ENCODE data around the gene GSK3A.

GSK3A gene

GRCh38 chr19:42196011-42197001 is 46.1 kb downstream of the GSK3A start:
- DNase-seq: no peak

- no peak for DNase-seq
Measured at GRCh38 chr19:42193706-42194105, 48.7 kb downstream of the GSK3A start.

- DNase-seq: no peak
Measured at GRCh38 chr19:42193294-42193693, 49.1 kb downstream of the GSK3A start.

- peak; percentile 71 for DNase-seq
Measured at GRCh38 chr19:42191855-42192254, 50.5 kb downstream of the GSK3A start.

GRCh38 chr19:42191330-42191729 is 51.1 kb downstream of the GSK3A start:
- DNase-seq: no peak

- no peak for DNase-seq
Measured at GRCh38 chr19:42189133-42189532, 53.3 kb downstream of the GSK3A start.

GRCh38 chr19:42188665-42189064 is 53.7 kb downstream of the GSK3A start:
- no peak for DNase-seq

- no peak for DNase-seq
Measured at GRCh38 chr19:42185277-42185676, 57.1 kb downstream of the GSK3A start.

- DNase-seq: peak; percentile 74
Measured at GRCh38 chr19:42184401-42184861, 58.0 kb downstream of the GSK3A start.
